ENCODE results near the gene ATF6. TPM values are rescaled to one million over a fixed set of nuclear protein-coding genes. Genes with fewer than 3 reads are reported as not detected.

ATF6 gene
- total and polyA plus RNA-seq, 2 of the 8 experiments (the other 6 are each of a cell fraction or from before 2014, with no cell fraction given), result 4.6 to 10.0 TPM

DNA sequence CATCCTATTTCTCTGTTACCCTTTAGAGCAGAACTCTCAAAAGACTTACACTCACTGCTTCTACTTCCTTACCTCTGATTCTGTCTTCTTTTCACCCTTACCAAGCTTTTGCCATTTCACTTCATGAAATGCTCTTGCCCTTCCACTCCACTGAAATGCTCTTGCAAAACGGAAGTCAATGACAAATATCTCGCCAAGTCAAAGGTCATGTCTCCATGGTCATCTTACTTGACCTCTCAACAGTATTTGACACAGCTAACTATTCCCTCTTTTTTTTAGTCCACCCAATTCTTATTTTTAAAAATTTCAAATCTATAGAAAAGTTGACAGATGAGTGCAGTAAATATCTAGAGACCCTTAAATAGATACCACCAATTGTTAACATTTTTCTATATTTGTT, 149.9 kb downstream of the ATF6 start:
- no peaks in the 10 kb centered on the region for H3K79me2 ChIP-seq (ENCODE audit: control insufficient read depth in 1 of 2, insufficient read depth in 2 of 2, low read length in 2 of 2)
- H3K9me3 ChIP-seq (ENCODE audit: insufficient read depth in 2 of 2, low read depth in 1 of 2, low read length in 1 of 2), result peaks cover 0 to 2% of the 10 kb centered on the region in 2 experiments; a peak in 1 of 4 replicates
- H3K4me1 ChIP-seq (replicated peaks in 1 of 4; ENCODE audit: control insufficient read depth in 3 of 4, insufficient read depth in 4 of 4, low read length in 3 of 4), result no peaks in the 10 kb centered on the region
- H4K5ac ChIP-seq (ENCODE audit: insufficient read length, low read depth, low read length), result no peak overlapping the region
- H3K27me3 ChIP-seq (replicated peaks in 1 of 4; ENCODE audit: control insufficient read depth in 3 of 4, extremely low read depth in 1 of 4, insufficient read depth in 3 of 4, low read length in 3 of 4), result no peaks in the 10 kb centered on the region
- H3K9ac ChIP-seq (replicated peaks in 1 of 4; ENCODE audit: extremely low read depth in 1 of 4, low read depth in 3 of 4, low read length in 3 of 4), result no peak overlapping the region
- CTCF ChIA-PET (ENCODE audit: partially characterized antibody), result interaction anchor here (0.6 kb wide), 1 partner anchor 10 kb away, joined by 3 read pairs; no protein-coding TSS in a partner anchor
- no peak overlapping the region for H2BK15ac ChIP-seq (ENCODE audit: low read length)
- POLR2A ChIA-PET (ENCODE audit: partially characterized antibody), result interaction anchor here (1.5 kb wide), 1 partner anchor 108 kb away, joined by 3 read pairs; the partner anchor contains the start of gene OLFML2B
- no peak overlapping the region for H2BK120ac ChIP-seq (replicated peaks; ENCODE audit: low read depth, low read length)
- no peak overlapping the region for H3K4ac ChIP-seq (replicated peaks; ENCODE audit: insufficient read length, low read depth, low read length)
- no peak overlapping the region for H3K27ac ChIP-seq (ENCODE audit: low read depth, low read length)
- H3K23me2 ChIP-seq (ENCODE audit: low read depth, low read length), result no peaks in the 10 kb centered on the region
- H3K4me3 ChIP-seq (ENCODE audit: extremely low read depth in 1 of 4, insufficient read depth in 2 of 4, low read depth in 3 of 4, low read length in 4 of 4), result no peak overlapping the region
- no peak overlapping the region for H2AFZ ChIP-seq (ENCODE audit: low read length)
- H3K56ac ChIP-seq (replicated peaks; ENCODE audit: insufficient read length, low read depth, low read length), result no peak overlapping the region
- H2BK20ac ChIP-seq (ENCODE audit: low read length), result no peak overlapping the region
- no peak overlapping the region for H2BK12ac ChIP-seq (ENCODE audit: low read depth, low read length)
- H3K79me1 ChIP-seq (ENCODE audit: low read depth, low read length), result no peaks in the 10 kb centered on the region
- H3K36me3 ChIP-seq (ENCODE audit: control insufficient read depth in 2 of 4, insufficient read depth in 4 of 4, low read length in 3 of 4), result no peaks in the 10 kb centered on the region; a peak in 2 of 8 replicates
- no peak overlapping the region for H4K8ac ChIP-seq (ENCODE audit: extremely low read depth, insufficient read depth, low read length)
- H4K91ac ChIP-seq (replicated peaks; ENCODE audit: insufficient read length, low read length), result no peak overlapping the region
- no peaks in the 10 kb centered on the region for H4K20me1 ChIP-seq (replicated peaks in 1 of 2; ENCODE audit: control insufficient read depth in 1 of 2, insufficient read depth in 2 of 2, low read length in 2 of 2)
- no peak overlapping the region for H3K23ac ChIP-seq (ENCODE audit: insufficient read length)
- H2BK5ac ChIP-seq (ENCODE audit: low read depth, low read length), result no peak overlapping the region
- FAIRE-seq, result no peak
- H3K18ac ChIP-seq (ENCODE audit: extremely low read depth, low read length), result no peak overlapping the region
- no peak overlapping the region for H2AK5ac ChIP-seq (ENCODE audit: low read depth, low read length)
- WGBS, 2 experiments (ENCODE audit: extremely low coverage in 1 of 2, insufficient coverage in 1 of 2, insufficient read length in 1 of 2, insufficient replicate concordance in 2 of 2, low coverage in 1 of 2, low lambda C conversion rate in 2 of 2, missing lambda C conversion rate in 1 of 2), result 98% methylated on average over 2 of the region's 2 CpGs; no CpG with 5 or more reads in 1 of the 2 experiments
- H3K4me2 ChIP-seq (ENCODE audit: insufficient read depth in 1 of 2, low read depth in 2 of 2, low read length in 2 of 2), result no peak overlapping the region
- no peak overlapping the region for H3K14ac ChIP-seq (ENCODE audit: insufficient read length)
- no peak for DNase-seq (ENCODE audit: low read depth in 1 of 2, low spot score in 2 of 2)

Measured in H1 (cell line).